ENCODE measurements around the gene HPCAL1.

DNA sequence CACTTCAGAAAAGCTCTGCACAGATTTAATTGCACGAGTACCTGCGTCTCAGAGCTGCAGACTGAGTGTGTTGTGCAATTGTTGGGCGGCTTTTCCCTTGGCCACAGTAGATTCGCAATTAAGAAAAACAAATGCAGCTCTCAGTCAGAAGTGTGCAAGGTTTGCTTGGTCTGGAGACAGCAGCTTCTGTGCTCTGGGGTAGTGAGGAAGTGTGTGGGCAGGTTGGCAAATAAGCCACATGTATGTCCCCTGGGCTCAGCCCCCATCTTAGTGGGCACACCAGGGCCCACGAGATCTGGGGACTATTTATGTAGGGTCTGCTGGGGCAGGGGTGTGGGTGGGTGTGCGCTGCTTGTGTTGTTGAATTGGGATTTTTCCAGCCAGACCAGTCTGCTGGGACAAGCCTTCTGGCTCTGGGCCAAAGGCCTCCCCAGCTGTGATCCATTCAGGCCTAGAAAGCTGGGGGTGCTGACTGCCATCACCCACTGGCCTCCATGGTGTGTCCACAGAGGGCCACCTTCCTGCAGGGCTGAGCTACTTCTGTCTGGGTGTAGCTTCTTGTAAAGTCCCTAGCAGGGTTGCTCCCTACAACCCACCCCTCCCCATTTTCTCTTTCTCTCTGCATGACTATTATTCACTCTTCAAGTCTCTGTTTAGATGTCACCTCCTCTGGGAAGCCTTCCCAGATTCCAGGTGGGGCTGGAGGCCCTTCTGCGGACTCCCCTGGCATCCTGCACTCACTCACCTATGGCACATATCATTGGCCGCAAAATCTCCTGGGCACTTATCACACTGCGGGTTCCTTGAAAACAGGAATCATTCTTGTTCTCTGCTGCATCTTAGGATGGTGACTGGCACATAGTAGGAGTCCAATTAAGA is 77.6 kb downstream of the HPCAL1 start:
- TF ChIP-seq, protein P1, sequence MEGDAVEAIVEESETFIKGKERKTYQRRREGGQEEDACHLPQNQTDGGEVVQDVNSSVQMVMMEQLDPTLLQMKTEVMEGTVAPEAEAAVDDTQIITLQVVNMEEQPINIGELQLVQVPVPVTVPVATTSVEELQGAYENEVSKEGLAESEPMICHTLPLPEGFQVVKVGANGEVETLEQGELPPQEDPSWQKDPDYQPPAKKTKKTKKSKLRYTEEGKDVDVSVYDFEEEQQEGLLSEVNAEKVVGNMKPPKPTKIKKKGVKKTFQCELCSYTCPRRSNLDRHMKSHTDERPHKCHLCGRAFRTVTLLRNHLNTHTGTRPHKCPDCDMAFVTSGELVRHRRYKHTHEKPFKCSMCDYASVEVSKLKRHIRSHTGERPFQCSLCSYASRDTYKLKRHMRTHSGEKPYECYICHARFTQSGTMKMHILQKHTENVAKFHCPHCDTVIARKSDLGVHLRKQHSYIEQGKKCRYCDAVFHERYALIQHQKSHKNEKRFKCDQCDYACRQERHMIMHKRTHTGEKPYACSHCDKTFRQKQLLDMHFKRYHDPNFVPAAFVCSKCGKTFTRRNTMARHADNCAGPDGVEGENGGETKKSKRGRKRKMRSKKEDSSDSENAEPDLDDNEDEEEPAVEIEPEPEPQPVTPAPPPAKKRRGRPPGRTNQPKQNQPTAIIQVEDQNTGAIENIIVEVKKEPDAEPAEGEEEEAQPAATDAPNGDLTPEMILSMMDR (IDR thresholded peaks at IDR 0.05; ENCODE audit: control extremely low read depth in 1 of 3, insufficient read depth in 1 of 3, low read depth in 1 of 3, low read length in 3 of 3) = no peak
- TF ChIP-seq EP300 (IDR thresholded peaks at IDR 0.05; ENCODE audit: borderline replicate concordance in 1 of 2, low read depth in 2 of 2, low read length in 2 of 2) = no peak
- no peak for TF ChIP-seq ZNF274 (IDR thresholded peaks at IDR 0.05; ENCODE audit: borderline replicate concordance, extremely low read depth, low read length)
- no peak for TF ChIP-seq CEBPB (IDR thresholded peaks at IDR 0.05; ENCODE audit: low read depth, low read length)
- no peak for TF ChIP-seq YY1 (IDR thresholded peaks at IDR 0.05; ENCODE audit: low read depth, low read length)
- no peak for TF ChIP-seq KDM5A (IDR thresholded peaks at IDR 0.05; ENCODE audit: low read length)
- TF ChIP-seq MAX (IDR thresholded peaks at IDR 0.05) = no peak
- no peak for TF ChIP-seq POLR2A (IDR thresholded peaks at IDR 0.05; ENCODE audit: control extremely low read depth in 1 of 2, low read depth in 2 of 2, low read length in 2 of 2)
- no peak for TF ChIP-seq GTF2F1 (IDR thresholded peaks at IDR 0.05; ENCODE audit: borderline replicate concordance, low read depth, low read length)
- TF ChIP-seq SP1 (IDR thresholded peaks at IDR 0.05; ENCODE audit: low read depth, low read length) = no peak
- no peak for TF ChIP-seq SIN3A (conservative IDR thresholded peaks at IDR 0.05 in 1 of 2, IDR thresholded peaks at IDR 0.05 in 1 of 2; ENCODE audit: low read depth in 1 of 2, low read length in 2 of 2)
- TF ChIP-seq, protein P2, sequence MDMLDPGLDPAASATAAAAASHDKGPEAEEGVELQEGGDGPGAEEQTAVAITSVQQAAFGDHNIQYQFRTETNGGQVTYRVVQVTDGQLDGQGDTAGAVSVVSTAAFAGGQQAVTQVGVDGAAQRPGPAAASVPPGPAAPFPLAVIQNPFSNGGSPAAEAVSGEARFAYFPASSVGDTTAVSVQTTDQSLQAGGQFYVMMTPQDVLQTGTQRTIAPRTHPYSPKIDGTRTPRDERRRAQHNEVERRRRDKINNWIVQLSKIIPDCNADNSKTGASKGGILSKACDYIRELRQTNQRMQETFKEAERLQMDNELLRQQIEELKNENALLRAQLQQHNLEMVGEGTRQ (IDR thresholded peaks at IDR 0.05; ENCODE audit: low read length) = no peak
